Measurements from ENCODE around the gene ATXN7.

GRCh38 chr3:63937661-63938651 lies 74.3 kb downstream of the ATXN7 start:
- TF ChIP-seq POLR2A (IDR thresholded peaks at IDR 0.05) (no peak), CTCF (IDR thresholded peaks at IDR 0.05) (no peak)
